ENCODE results near the gene CCDC126.
A peak's percentile ranks its signal among the peaks of the same experiment; 100 is the strongest.
"Not testable (repeated sequence)": the region's sequence is repeated elsewhere in the genome, so short reads cannot be mapped to it uniquely, and the experiment has no call there.

Gene CCDC126

DNA sequence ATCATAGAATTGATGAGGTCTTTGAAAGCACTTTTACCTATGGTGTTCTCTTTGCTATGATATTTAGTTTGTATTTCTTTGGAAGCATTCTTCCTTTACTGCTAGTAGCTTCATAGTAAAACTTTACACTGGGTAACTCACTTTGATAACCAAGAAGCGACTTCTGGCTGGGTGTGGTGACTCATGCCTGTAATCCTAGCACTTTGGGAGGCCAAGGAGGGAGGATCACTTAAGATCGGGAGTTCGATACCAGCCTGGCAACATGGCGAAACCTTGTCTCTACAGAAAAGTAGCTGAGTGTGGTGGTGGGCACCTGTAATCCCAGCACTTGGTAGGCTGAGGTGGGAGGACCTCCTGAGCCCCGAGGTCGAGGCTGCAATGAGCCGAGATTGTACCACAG, 36.2 kb downstream of the CCDC126 start:
- DNase-seq, result no peak

DNA sequence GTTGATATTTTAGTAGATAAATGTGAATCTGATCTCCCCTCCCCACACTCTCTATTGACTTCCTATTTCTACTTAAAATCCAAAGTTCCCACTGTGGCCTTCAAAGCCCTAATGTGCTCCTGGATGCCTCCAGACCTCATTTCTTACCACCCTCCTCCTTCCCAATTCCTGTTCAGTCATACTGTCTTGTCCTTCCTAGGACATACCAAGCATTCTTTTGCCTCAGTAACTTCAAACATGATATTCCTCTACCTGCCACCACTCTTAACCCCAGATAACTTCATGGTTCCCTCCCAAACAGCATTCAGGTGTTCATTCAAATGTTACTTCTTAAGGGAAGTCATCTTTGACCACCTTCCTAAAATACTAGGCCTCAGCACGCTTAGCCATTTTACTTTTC, 48.6 kb downstream of the CCDC126 start:
- DNase-seq, result no peak

DNA sequence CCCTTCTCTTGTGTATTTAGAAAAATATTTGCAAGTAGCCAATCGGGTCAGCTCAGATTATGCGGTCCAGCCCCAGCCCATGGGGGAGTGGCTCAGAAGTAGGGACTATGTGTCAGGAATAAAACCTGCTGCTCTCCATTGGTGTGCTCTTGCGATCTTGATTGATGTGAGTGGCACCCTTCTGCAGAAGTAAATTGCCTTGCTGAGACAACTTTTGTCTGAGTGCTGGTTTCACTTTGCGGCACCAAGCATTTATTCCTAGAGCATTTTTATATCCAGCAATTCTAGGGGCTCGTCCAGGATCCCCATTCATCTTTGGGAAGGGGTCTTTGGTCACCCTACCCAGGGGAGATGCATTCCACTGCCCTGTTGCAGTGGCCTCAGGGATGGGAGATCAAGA, 56.8 kb downstream of the CCDC126 start:
- no peak for DNase-seq

DNA sequence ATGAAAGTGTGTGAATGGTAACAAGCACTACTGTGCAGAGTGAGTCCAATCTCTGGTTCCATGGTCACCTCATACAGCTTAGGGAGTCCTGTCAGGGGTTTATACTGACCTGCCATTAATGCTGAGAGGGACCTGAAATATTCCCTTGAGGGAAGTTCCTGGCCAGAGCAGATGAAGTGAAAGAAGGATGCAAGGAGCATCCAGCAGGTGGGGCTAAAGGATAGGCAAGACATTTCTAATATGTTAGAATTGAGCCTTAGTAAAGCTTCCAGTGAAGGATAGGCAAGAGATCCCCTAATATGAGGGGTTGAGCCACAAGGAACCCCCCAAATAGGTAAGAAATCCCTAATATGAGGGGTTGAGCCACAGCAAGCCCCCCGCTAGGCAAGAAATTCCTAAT, 57.3 kb downstream of the CCDC126 start:
- DNase-seq, result no peak

DNA sequence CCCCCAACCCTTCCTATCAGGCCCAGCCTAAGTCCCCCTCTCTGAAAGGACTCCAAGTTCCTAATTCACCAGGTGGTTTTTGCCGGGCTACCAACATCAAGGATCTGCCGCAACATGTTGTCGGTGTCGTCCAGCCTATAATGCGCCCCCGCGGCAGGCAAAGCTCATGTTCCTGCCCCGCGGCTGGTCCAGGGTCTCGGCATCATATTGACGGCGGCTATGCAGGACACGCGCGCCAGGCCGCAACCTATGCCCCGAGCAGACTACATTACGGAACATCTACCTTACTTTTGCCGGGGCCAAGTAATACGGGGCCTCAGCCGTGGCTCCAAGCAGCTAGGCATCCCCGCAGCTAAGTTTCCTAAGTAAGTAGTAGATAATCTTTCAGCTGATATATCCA, 58.3 kb downstream of the CCDC126 start:
- no peak for DNase-seq

DNA sequence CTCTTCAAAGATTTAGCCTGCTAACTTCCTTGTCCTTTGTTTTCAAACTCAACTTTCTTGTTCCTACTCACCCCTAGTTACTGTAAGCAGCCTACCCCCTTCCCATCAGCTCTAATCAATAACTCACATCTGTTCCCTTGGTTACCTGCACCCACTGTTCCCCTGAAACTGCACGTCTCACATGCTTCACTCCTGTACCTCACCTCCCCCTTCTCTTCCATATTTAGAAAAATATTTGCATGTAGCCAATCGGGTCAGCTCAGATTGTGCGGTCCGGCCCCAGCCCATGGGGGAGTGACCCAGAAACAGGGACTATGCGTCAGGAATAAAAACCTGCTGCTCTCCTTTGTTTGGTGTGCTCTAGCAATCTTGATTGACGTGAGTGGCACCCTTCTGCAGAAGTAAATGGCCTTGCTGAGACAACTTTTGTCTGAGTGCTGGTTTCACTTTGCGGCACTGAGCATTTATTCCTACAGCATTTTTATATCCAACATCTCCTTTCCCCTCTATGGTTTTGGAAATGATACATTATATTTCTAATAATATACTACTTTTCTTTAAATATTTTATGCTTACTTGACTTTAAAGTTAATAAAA, 61.7 kb downstream of the CCDC126 start:
- no peak for DNase-seq

DNA sequence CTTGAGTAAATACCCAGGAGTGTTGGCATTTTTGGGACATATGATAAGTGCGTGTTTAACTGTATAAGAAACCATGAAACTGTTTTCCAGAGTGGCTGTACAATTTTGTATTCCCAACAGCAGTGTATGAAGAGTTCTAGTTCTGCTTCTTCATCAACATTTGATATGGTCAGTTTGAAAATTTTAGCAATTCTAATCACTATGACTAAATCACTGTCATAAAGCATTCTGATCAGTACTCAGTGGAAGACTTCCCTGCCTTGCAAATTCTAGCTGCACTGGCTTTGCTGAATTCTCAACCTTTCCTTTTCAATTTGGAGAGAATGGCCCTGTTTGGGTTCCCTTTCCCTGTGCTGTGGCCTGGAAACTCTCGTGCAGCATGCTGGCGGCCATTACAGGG, 64.2 kb downstream of the CCDC126 start:
- DNase-seq, result no peak

DNA sequence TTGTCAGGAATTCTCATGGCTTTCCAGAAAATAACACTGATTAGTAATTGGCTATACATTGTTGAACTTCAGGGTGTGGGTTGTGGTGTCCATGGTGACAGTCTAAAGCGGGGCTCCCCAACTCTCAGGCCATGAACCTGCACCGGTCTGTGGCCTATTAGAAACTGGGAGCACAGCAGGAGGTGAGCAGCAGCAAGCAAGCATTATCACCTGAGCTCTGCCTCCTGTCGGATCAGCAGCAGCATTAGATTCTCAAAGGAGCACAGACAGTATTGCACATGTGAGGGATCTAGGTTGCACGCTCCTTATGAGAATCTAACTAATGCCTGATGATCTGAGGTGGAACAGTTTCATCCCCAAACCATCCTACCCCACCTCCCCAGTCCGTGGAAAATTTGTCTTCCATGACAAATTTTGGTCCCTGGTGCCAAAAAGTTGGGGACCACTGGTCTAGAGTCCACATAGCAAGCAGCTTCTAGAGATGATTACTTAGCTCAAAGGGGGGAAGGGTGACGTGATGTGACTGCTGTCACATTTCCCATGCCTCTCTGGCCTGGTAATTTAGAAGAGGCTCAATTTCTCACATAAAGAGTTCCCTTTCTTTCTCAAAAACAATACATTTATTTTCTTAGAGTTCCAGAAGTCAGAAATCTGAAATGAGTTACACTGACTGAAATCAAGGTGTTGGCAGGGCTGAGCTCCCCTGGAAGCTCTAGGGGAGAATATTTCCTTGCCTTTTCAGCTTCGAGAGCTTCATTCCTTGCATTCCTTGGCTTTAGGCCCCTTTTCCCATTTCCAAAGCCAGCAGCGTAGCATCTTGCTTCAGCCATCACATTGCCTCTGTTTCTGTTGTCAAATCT, 65.2 kb downstream of the CCDC126 start:
- no peak for DNase-seq

DNA sequence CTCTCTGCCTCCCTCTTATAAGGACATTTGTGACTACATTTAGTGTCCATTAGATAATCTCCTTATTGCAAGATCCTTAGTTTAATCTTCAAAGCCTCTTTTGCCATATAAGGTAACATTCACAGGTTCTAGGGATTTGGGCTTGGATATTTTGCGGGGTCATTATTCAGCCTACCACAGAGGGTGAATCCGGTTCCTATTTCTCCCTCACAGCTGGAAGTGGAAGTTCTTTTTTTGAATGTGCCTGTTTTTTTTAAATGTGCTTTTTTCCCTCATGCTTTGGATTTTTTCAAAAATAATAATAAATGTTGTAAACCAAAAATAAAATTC, 65.8 kb downstream of the CCDC126 start:
- no peak for DNase-seq

DNA sequence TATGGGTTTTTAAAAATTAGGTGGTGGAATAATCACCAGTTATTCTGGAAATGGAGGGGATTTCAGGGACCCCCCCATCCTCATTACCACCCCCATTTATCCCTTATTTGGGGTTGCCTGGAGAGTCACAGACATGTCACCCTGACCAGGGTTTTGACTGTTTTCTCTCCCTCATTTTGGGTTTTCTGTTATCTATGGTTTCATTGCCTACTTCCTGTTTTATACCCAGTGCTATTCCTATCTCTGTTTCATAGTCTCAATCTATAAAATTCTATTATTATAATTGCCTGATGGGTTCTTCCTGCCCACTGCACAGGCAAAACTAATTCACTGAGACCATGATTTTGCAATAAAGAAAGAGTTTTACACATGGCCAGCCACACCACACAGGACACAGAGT, 66.9 kb downstream of the CCDC126 start:
- DNase-seq, result no peak

DNA sequence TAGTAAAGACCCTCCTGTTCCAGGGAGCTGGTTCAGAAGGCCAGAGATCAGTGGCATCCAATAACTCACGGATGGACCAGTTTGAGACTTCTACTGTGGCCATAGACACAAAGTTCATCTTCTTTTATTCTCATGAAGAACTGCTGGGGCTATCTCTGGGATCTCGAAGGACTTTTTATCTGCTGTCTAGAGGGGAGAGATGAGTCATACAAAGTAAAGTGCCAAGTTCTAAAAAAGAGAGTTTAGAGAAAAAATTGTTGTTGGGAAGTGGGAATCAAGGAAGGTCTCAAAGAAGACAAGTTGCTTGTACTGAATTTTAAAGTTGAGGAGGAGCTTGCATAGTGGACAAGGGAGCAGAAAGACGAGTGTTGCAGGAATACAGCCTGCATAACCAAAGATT, 74.9 kb downstream of the CCDC126 start:
- no peak for DNase-seq

DNA sequence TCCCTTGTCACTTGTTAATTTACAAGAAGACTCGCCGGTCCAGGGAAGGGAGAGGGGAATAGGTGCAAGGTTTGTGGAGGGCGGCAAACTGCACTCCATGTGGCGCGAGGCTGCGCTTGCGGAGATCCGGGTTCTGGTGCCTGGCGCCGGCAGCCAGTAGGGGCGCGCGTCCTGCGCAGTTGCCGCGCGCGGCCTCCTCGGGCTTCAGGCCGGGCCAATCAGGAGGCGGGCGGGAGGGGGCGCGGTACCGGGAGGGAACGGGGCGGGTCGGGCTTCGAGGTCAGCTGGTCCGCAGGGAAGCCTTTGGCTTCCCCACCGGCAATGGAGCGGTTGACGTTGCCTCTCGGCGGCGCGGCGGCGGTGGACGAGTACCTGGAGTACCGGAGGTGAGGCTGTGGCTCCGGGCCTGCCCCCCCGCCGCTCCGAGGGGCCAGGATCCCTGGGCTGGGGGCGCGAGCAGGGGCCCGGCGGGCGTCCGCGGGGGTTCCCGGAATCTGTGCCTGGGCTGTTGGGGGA, 82.8 kb downstream of the CCDC126 start, which contains the start of gene FAM221A:
FAM221A (plus strand) TSS at position 302 of the 516 bp plus-strand sequence; CDS start at position 322, 20 bp downstream.
- DNase-seq, result peak; percentile 85 to 89

DNA sequence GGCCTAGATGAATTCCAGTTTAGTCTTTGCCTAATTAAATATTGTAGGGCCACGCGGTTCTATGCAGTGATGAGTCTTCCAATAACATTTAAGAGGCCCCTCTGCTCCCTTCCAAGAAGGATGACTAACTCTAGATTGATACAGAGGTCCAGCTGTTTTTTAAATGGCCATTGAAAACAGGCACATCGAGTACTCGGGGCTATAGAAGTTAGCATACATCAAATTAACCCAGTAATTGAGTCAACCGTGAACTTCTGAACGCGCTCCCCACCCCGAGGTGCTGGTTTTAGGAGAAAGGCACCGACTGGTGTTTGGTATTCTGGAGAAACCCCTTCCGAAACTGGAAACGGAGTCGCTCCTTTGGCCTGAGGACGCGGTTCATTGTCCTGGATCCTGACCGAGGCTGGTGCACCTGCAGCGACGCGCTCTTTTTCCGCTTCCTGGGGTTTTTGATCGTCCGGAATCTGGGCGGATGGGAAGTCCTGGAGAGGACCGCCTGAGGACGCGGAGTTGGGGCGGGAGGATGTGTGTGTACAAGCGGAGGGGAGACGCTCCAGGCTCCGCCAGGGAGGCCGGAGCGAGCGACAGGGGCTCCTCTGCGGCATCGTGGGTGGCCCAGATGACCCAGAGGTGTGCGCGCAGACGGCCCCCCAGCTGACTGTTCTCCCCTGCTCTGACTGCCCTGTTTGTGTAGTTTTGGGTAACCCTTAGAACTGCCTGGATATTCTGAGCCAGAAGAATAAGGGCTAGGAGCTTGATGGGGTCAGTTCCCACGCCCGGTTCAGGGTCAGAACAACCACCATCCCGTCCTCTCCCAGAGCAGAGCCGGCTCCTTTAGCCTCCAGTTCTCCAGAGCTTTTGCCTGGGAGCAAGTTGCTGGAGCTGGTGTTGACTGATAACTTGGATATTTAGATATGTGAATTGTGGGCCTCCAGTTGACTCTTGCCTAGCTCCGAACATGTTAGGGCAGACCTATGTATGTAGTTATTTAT, 83.5 kb downstream of the CCDC126 start:
- DNase-seq, result peak; percentile 55

DNA sequence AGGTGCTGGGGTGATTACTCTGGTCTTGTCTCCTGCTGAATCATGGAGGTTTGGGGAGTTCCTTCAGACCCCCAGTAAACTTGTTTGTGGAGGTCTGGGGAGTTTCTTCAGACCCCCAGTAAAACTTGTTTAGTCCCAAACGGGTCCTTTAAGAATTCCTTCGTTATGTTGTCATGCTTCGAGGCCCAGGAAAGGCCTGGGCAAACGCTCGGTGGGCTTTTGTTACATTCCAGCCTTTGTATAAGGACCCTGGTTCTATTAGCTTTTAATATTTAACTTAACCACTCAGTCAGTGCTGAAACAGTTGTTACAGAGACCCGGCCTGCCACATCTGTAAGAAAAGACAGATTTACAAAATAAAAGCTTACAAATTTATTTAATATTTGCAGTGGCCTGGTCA, 86.9 kb downstream of the CCDC126 start:
- DNase-seq, result not testable (repeated sequence)

DNA sequence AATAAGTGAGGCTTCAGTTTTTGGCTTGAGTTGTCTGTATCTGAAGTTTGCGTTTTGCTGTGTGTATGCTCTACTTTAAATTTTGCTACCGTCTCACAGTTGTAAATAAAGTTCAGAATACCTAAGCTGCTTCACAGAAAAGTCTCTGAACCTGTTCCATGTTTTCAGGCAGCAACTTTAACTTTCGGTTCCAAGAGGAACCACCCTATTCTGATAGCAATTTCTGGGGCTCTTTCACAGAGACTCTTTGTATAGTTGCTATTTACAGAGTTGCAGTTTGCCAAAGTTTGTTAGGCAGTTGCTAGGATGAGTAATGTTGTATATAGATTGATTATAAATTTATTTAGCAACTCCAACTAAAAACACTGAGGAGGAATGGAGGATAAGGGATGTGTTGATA, 88.5 kb downstream of the CCDC126 start:
- DNase-seq, result no peak

DNA sequence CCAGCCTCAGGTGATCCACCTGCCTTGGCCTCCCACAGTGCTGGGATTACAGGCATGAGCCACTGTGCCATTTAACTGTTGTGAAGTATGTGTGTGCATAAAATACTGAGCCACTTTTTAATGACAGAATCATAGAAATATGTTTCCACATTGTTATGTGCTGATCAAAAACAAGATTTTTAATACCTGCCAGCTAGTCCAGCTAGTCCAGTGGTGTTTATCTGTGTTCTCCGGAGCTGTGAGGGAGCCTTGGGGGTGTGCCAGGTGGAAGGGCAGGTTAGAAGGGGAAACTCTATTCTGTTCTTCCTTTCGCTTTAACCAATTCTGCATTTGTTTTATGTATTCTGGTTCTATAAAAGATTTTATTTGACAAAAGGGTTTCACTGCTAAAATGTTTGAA, 89.8 kb downstream of the CCDC126 start:
- DNase-seq, result no peak

DNA sequence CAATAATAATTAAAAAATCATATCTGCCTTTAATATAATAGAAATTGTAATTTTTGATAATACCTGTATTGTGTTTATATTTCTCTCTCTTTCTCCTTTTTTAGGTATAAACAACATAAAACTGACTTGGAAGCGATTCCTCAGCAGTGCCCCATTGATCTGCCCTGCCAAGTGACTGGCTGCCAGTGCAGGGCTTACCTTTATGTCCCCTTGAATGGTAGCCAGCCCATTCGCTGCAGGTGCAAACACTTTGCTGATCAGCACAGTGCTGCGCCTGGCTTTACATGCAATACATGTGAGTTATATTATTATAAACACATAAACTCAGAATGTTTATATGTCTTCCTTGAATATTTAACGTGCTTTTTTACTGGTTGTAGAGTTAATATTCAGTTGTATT, 92.0 kb downstream of the CCDC126 start:
- no peak for DNase-seq

DNA sequence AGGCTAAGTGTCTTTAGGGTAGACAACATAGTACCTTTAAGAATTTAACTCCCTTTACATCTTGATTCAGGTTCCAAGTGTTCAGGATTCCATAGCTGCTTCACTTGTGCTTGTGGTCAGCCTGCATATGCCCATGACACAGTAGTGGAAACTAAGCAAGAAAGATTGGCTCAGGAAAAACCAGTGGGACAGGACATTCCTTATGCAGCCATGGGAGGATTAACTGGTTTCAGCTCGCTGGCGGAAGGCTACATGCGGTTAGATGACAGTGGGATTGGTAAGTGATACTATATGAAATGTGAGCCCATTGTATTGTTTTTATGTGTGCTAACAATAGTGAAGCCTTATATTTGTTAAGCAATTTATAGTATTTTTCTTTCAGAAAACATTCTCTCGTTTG, 94.1 kb downstream of the CCDC126 start:
- no peak for DNase-seq

DNA sequence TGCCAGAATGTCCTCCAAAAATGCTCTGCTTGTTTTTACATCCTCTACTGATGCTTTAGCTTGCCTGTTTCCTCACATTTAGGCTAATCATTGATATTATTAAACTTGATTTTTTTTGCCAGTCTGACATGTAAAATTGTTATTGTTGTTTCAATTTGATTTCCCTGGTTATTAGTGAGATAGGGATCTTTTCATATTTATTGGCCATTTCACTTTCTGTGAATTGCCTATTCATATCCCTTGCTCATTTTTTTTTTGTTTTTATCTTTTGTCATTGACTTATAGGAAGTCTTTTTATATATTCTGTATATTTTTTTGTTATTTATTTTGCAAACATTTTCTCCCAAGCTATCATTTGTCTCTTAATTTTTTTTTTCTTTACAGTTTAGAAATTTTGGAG, 96.0 kb downstream of the CCDC126 start:
- DNase-seq, result no peak
